Adrenal gland (tissue), 5 donors: ENCODE measurements around the gene GSAP.

Source experiments
- CTCF ChIP-seq, 6 experiments: fragments of 450-650 bp in 4 of 6; fragments of 200-600 bp in 2 of 6; sonication (generic) in 1 of 6; IDR thresholded peaks; 1 replicate in 5 of 6; 2 replicates in 1 of 6; pipeline versions ENCODE4 v1.5.1 to v1.8.0; 2016 to 2021; ENCODE audit warnings: antibody characterized with exemption in 6 of 6, mild to moderate bottlenecking in 2 of 6, moderate library complexity in 1 of 6
- POLR2A ChIP-seq, 2 donors: fragments of 450-650 bp; IDR thresholded peaks; one replicate each; pipeline ENCODE4 v1.6.1; 2017; ENCODE audit warnings: antibody characterized with exemption in 2 of 2, mild to moderate bottlenecking in 2 of 2, moderate library complexity in 1 of 2
- donor health status: DM: no; HTN: no; CAD: no.

- TF ChIP-seq CTCF (IDR thresholded peaks at IDR 0.05) (no peak), POLR2A (IDR thresholded peaks at IDR 0.05) (no peak)
Observed at GRCh38 chr7:77284616-77285015, 131.5 kb downstream of the GSAP start.
